Peyer's patch (tissue), 4 donors: Measurements from ENCODE around the gene PTS. TPM values are rescaled to one million over a fixed set of nuclear protein-coding genes. Genes with fewer than 3 reads are reported as not detected.

ENCODE experiments used
- DNase-seq, 3 donors: peaks; one replicate each; pipeline ENCODE4 v3.0.0-alpha.2; 2017 to 2019
- H3K27ac ChIP-seq, 4 donors: fragments of 200-600 bp; sonication (generic); one replicate each; pipeline ENCODE4 v1.5.1; 2016 to 2019
- H3K27me3 ChIP-seq, 2 donors: fragments of 200-600 bp; sonication (generic); one replicate each; pipeline ENCODE4 v1.5.1; 2019
- H3K36me3 ChIP-seq, 3 donors: fragments of 200-600 bp; sonication (generic); one replicate each; pipeline ENCODE4 v1.5.1; 2016 to 2019
- H3K4me1 ChIP-seq, 4 donors: fragments of 200-600 bp; sonication (generic); one replicate each; pipeline ENCODE4 v1.5.1; 2016 to 2019
- H3K4me3 ChIP-seq, 4 donors: fragments of 200-600 bp; sonication (generic); 1 replicate in 3 of 4; 2 replicates in 1 of 4; pipeline ENCODE4 v1.5.1; 2016 to 2019; ENCODE audit warnings: mild to moderate bottlenecking in 1 of 4
- H3K9me3 ChIP-seq, 4 donors: fragments of 200-600 bp; sonication (generic); one replicate each; pipeline ENCODE4 v1.5.1; 2016 to 2019; ENCODE audit warnings: mild to moderate bottlenecking in 1 of 4
- POLR2A ChIP-seq, 2 donors: fragments of 450-650 bp; IDR thresholded peaks; one replicate each; pipeline ENCODE4 v1.5.1; 2017; ENCODE audit warnings: antibody characterized with exemption in 2 of 2, mild to moderate bottlenecking in 2 of 2, moderate library complexity in 2 of 2
- total RNA-seq, 4 donors: library from RNA; depleted of rRNA; stranded (reverse); fragments of >200 nt; gene quantifications; one replicate each; pipeline ENCODE4 v1.1.0, GENCODE V29; 2016
- TF ChIP-seq, protein P1 (sequence below), 6 experiments: fragments of 450-650 bp in 4 of 6; fragments of 200-600 bp in 2 of 6; sonication (generic) in 1 of 6; IDR thresholded peaks; one replicate each; pipeline ENCODE4 v1.5.1; 2017 to 2019; ENCODE audit warnings: antibody characterized with exemption in 6 of 6, mild to moderate bottlenecking in 3 of 6, moderate library complexity in 1 of 6

The PTS gene
- total RNA-seq, 4 donors from 2014 or later: 15.7 to 34.3 (median 24.5) TPM

- no peaks in the 10 kb centered on the region for H3K4me1 ChIP-seq
- TF ChIP-seq, protein P1, sequence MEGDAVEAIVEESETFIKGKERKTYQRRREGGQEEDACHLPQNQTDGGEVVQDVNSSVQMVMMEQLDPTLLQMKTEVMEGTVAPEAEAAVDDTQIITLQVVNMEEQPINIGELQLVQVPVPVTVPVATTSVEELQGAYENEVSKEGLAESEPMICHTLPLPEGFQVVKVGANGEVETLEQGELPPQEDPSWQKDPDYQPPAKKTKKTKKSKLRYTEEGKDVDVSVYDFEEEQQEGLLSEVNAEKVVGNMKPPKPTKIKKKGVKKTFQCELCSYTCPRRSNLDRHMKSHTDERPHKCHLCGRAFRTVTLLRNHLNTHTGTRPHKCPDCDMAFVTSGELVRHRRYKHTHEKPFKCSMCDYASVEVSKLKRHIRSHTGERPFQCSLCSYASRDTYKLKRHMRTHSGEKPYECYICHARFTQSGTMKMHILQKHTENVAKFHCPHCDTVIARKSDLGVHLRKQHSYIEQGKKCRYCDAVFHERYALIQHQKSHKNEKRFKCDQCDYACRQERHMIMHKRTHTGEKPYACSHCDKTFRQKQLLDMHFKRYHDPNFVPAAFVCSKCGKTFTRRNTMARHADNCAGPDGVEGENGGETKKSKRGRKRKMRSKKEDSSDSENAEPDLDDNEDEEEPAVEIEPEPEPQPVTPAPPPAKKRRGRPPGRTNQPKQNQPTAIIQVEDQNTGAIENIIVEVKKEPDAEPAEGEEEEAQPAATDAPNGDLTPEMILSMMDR (IDR thresholded peaks at IDR 0.05): no peak
- no peak for TF ChIP-seq POLR2A (IDR thresholded peaks at IDR 0.05)
- H3K4me3 ChIP-seq: no peak overlapping the region
- H3K27ac ChIP-seq: no peak overlapping the region
- no peaks in the 10 kb centered on the region for H3K27me3 ChIP-seq
- H3K36me3 ChIP-seq: no peaks in the 10 kb centered on the region
- DNase-seq: no peak
- H3K9me3 ChIP-seq: no peaks in the 10 kb centered on the region
Observed at GRCh38 chr11:112200252-112200651, 26.0 kb upstream of the PTS start.

DNA sequence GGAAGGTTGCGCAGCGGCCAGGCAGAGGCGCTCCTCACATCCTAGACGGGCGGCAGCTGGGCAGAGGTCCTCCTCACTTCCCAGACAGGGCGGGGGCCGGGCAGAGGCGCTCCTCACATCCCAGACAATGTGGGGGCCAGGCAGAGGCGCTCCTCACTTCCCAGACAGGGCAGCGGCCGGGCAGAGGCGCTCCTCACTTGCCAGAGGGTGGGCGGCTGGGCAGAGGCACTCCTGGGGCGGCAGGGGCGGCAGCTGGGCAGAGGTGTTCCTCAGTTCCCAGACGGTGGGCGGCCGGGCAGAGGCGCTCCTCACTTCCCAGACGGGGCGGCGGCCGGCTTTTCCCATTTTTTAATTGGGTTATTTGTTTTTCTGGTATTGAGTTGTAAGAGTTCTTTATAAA, 20.2 kb upstream of the PTS start:
- H3K9me3 ChIP-seq: no peaks in the 10 kb centered on the region
- no peak overlapping the region for H3K27ac ChIP-seq
- no peak overlapping the region for H3K4me3 ChIP-seq
- no peaks in the 10 kb centered on the region for H3K36me3 ChIP-seq
- TF ChIP-seq, protein P1 (IDR thresholded peaks at IDR 0.05): no peak
- no peak for TF ChIP-seq POLR2A (IDR thresholded peaks at IDR 0.05)
- H3K27me3 ChIP-seq: no peaks in the 10 kb centered on the region
- H3K4me1 ChIP-seq: no peaks in the 10 kb centered on the region
- no peak for DNase-seq

DNA sequence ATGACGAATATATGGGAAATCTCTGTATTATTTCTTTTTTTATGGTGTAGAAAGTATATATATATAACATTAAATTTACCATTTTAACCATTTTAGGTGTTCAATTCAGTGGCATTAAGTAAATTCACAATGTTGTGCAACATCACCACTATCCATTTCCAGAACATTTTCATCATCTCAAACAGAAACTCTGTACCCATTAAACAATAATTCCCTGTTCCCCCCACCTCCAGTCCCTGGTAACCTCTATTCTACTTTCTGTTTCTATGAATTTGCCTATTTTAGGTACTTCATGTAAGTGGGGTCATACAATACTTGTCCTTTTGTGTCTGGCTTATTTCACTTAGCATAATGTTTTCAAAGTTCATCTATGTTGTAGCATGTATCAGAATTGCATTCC, 15.3 kb upstream of the PTS start:
- no peak overlapping the region for H3K4me3 ChIP-seq
- H3K27me3 ChIP-seq: no peaks in the 10 kb centered on the region
- no peak overlapping the region for H3K27ac ChIP-seq
- DNase-seq: no peak
- no peaks in the 10 kb centered on the region for H3K36me3 ChIP-seq
- no peak for TF ChIP-seq POLR2A (IDR thresholded peaks at IDR 0.05)
- TF ChIP-seq, protein P1 (IDR thresholded peaks at IDR 0.05): no peak
- no peaks in the 10 kb centered on the region for H3K4me1 ChIP-seq
- H3K9me3 ChIP-seq: no peaks in the 10 kb centered on the region

DNA sequence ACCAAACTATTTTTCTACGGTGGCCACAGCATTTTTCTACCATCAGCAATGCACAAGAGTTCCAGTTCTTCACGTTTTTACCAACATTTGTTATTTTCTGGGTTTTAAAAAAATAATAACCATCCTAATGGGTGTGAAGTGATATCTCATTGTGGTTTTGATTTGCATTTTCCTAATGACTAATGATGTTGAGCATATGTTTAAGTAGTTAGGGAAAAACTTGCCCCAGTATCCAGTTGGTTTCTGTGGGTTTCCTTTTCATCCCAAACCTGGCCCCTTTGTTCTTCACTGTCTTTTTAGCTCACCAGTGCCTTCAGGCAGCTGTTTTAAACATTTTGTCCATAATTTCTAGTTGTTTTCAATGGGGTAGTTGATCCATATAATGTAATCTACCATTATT, 14.7 kb upstream of the PTS start:
- Histone ChIP-seq H3K4me3 (no peak overlapping the region), H3K27ac (no peak overlapping the region), H3K4me1 (no peaks in the 10 kb centered on the region), H3K27me3 (no peaks in the 10 kb centered on the region), H3K36me3 (no peaks in the 10 kb centered on the region), H3K9me3 (no peaks in the 10 kb centered on the region)
- no peak for TF ChIP-seq POLR2A (IDR thresholded peaks at IDR 0.05)
- TF ChIP-seq, protein P1 (IDR thresholded peaks at IDR 0.05): no peak
- no peak for DNase-seq

DNA sequence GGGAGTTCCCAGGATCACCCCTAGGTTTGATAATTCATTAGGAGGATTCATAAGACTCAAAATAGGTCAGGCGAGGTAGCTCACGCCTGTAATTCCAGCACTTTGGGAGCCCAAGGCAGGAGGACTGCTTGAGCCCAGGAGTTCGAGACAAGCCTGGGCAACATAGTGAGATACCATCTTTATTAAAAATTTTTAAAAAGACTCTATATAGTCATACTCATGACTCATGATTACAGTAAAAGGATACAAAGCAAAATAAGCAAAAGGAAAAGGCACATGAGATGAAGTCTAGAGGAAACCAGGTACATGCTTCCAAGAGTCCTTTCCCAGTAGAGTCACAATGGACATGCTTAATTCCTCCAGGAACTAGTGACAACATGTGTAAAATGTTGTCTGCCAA, 13.9 kb upstream of the PTS start:
- Histone ChIP-seq H3K36me3 (no peaks in the 10 kb centered on the region), H3K4me3 (no peak overlapping the region), H3K4me1 (no peaks in the 10 kb centered on the region), H3K9me3 (no peaks in the 10 kb centered on the region), H3K27me3 (no peaks in the 10 kb centered on the region), H3K27ac (no peak overlapping the region)
- no peak for DNase-seq
- TF ChIP-seq POLR2A (IDR thresholded peaks at IDR 0.05): no peak
- TF ChIP-seq, protein P1 (IDR thresholded peaks at IDR 0.05): no peak

DNA sequence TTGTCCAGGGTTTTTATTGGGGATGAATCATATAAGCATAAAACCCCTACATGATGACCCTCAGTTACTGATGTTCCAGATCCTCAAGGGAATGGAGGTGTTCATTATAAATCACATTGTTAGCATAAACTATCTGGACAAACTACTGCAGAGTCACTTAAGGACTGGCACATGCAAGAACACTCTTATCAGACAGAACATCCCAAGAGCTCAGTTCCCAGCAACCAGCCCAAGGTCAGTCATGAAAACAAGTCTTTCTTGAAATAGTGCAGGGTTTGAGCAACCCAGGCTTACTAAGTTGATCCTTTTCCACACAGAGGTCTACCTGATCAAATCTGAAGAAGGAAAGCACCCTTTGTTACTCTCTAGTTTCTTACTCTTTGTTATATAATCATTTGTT, 13.5 kb upstream of the PTS start:
- Histone ChIP-seq H3K4me1 (no peaks in the 10 kb centered on the region), H3K27ac (no peak overlapping the region), H3K27me3 (no peaks in the 10 kb centered on the region), H3K4me3 (no peak overlapping the region), H3K36me3 (no peaks in the 10 kb centered on the region), H3K9me3 (no peaks in the 10 kb centered on the region)
- no peak for TF ChIP-seq POLR2A (IDR thresholded peaks at IDR 0.05)
- TF ChIP-seq, protein P1 (IDR thresholded peaks at IDR 0.05): no peak
- DNase-seq: no peak
